Mesothelial cell of epicardium (in vitro differentiated cells): ENCODE results near the gene GLYATL1. TPM values are rescaled to one million over a fixed set of nuclear protein-coding genes. Genes with fewer than 3 reads are reported as not detected.

Source experiments
- DNase-seq, 2 experiments: peaks; one replicate each; pipeline ENCODE4 v3.0.0; 2021; ENCODE audit warnings: low spot score in 2 of 2; ENCODE audit not compliant: unreplicated experiment in 2 of 2
- H3K27ac Mint-ChIP-seq: 2 replicates; pipeline ENCODE4 v1.8.0; 2021; ENCODE audit warnings: mixed read lengths
- H3K27me3 Mint-ChIP-seq: 2 replicates; pipeline ENCODE4 v1.8.0; 2021; ENCODE audit warnings: low read depth, mixed read lengths
- H3K36me3 Mint-ChIP-seq: 2 replicates; pipeline ENCODE4 v1.8.0; 2021; ENCODE audit warnings: mixed read lengths
- H3K4me1 Mint-ChIP-seq: 2 replicates; pipeline ENCODE4 v1.8.0; 2021; ENCODE audit warnings: mixed read lengths
- H3K4me3 Mint-ChIP-seq: 2 replicates; pipeline ENCODE4 v1.8.0; 2021; ENCODE audit warnings: mild to moderate bottlenecking, moderate library complexity, mixed read lengths
- H3K9me3 Mint-ChIP-seq: 2 replicates; pipeline ENCODE4 v1.8.0; 2021; ENCODE audit warnings: mixed read lengths
- CTCF ChIP-seq: fragments of 200-600 bp; sonication (generic); IDR thresholded peaks from one replicate; pipeline ENCODE4 v1.5.0; 2021; ENCODE audit warnings: antibody characterized with exemption; ENCODE audit not compliant: unreplicated experiment
- total RNA-seq: library from RNA; stranded (reverse); gene quantifications from 3 replicates; pipeline ENCODE4 v1.2.1, GENCODE V29; 2021

GLYATL1 gene
- total RNA-seq, 1 donor from 2014 or later, result 0.89 TPM

- H3K27me3 Mint-ChIP-seq, result peaks cover 33% of the 10 kb centered on the region
- H3K4me1 Mint-ChIP-seq, result no peaks in the 10 kb centered on the region
- DNase-seq, result no peak
- no peak for TF ChIP-seq CTCF
- H3K4me3 Mint-ChIP-seq, result no peak overlapping the region
- no peaks in the 10 kb centered on the region for H3K36me3 Mint-ChIP-seq
- peaks cover 31% of the 10 kb centered on the region for H3K9me3 Mint-ChIP-seq
- H3K27ac Mint-ChIP-seq, result no peak overlapping the region
Observed at GRCh38 chr11:58914821-58915543, 24.3 kb upstream of the GLYATL1 start.

- no peak overlapping the region for H3K4me3 Mint-ChIP-seq
- H3K27me3 Mint-ChIP-seq, result peaks cover 30% of the 10 kb centered on the region
- no peak for DNase-seq
- H3K9me3 Mint-ChIP-seq, result peaks cover 31% of the 10 kb centered on the region
- no peak overlapping the region for H3K27ac Mint-ChIP-seq
- H3K36me3 Mint-ChIP-seq, result no peaks in the 10 kb centered on the region
- no peaks in the 10 kb centered on the region for H3K4me1 Mint-ChIP-seq
- no peak for TF ChIP-seq CTCF
Observed at GRCh38 chr11:58916637-58917036, 22.7 kb upstream of the GLYATL1 start.

- H3K4me3 Mint-ChIP-seq, result no peak overlapping the region
- no peak for DNase-seq
- no peaks in the 10 kb centered on the region for H3K4me1 Mint-ChIP-seq
- peaks cover 23% of the 10 kb centered on the region for H3K27me3 Mint-ChIP-seq
- H3K36me3 Mint-ChIP-seq, result no peaks in the 10 kb centered on the region
- TF ChIP-seq CTCF, result no peak
- no peak overlapping the region for H3K27ac Mint-ChIP-seq
- H3K9me3 Mint-ChIP-seq, result peaks cover 31% of the 10 kb centered on the region
Observed at GRCh38 chr11:58917159-58917783, 22.0 kb upstream of the GLYATL1 start.

- H3K4me3 Mint-ChIP-seq, result no peak overlapping the region
- peaks cover 5% of the 10 kb centered on the region for H3K4me1 Mint-ChIP-seq
- peaks cover 25% of the 10 kb centered on the region for H3K27me3 Mint-ChIP-seq
- H3K36me3 Mint-ChIP-seq, result no peaks in the 10 kb centered on the region
- no peak for DNase-seq
- H3K9me3 Mint-ChIP-seq, result peaks cover 26% of the 10 kb centered on the region
- no peak for TF ChIP-seq CTCF
- no peak overlapping the region for H3K27ac Mint-ChIP-seq
Observed at GRCh38 chr11:58919561-58919960, 19.7 kb upstream of the GLYATL1 start.

GRCh38 chr11:58919980-58920379 lies 19.3 kb upstream of the GLYATL1 start:
- Mint-ChIP-seq H3K9me3 (peaks cover 26% of the 10 kb centered on the region), H3K4me3 (no peak overlapping the region), H3K27ac (no peak overlapping the region), H3K4me1 (peaks cover 5% of the 10 kb centered on the region), H3K27me3 (peaks cover 25% of the 10 kb centered on the region), H3K36me3 (no peaks in the 10 kb centered on the region)
- DNase-seq, result no peak
- no peak for TF ChIP-seq CTCF
